HepG2 (cell line): ENCODE data around the gene KDM6B. TPM values are rescaled to one million over a fixed set of nuclear protein-coding genes. Genes with fewer than 3 reads are reported as not detected.

ENCODE experiments used
- CTCF ChIP-seq: sonication (generic); formaldehyde crosslinking; IDR thresholded peaks from 2 replicates; pipeline ENCODE4 v1.5.0; 2020; ENCODE audit warnings: mild to moderate bottlenecking, missing genetic modification reagents, moderate library complexity
- GABPA ChIP-seq, 2 experiments: IDR thresholded peaks; 2 replicates each; pipeline ENCODE4 v1.6.1; 2011 to 2016; ENCODE audit warnings: low read depth in 2 of 2, low read length in 1 of 2, missing biosample characterization in 1 of 2, missing genetic modification characterization in 1 of 2
- HNF4G ChIP-seq, 2 experiments: sonication (generic) in 1 of 2; formaldehyde crosslinking in 1 of 2; IDR thresholded peaks; 2 replicates each; pipeline versions ENCODE4 v1.4.0 to v1.6.1; 2011 to 2020; ENCODE audit warnings: borderline replicate concordance in 2 of 2, low read depth in 2 of 2, mild to moderate bottlenecking in 2 of 2, low read length in 1 of 2, missing genetic modification reagents in 1 of 2, moderate library complexity in 1 of 2
- KDM2A ChIP-seq: sonication (generic); formaldehyde crosslinking; IDR thresholded peaks from 2 replicates; pipeline ENCODE4 v1.4.0; 2020; ENCODE audit warnings: low read depth, missing genetic modification reagents, borderline replicate concordance
- TMF1 ChIP-seq: sonication (generic); formaldehyde crosslinking; IDR thresholded peaks from 2 replicates; pipeline ENCODE4 v1.8.1; 2022; ENCODE audit warnings: low read depth, missing genetic modification reagents
- ZFYVE20 ChIP-seq: sonication (generic); formaldehyde crosslinking; IDR thresholded peaks from 2 replicates; pipeline ENCODE4 v1.8.0; 2023; ENCODE audit warnings: low read depth, mild to moderate bottlenecking, moderate library complexity, missing genetic modification reagents, borderline replicate concordance
- ZNF407 ChIP-seq: sonication (generic); formaldehyde crosslinking; IDR thresholded peaks from one replicate; pipeline ENCODE4 v1.5.1; 2020; ENCODE audit warnings: mild to moderate bottlenecking, missing genetic modification reagents; ENCODE audit errors: not compliant biosample characterization
- ZNF431 ChIP-seq: sonication (generic); formaldehyde crosslinking; IDR thresholded peaks from 2 replicates; pipeline ENCODE4 v1.9.0; 2022; ENCODE audit warnings: missing genetic modification reagents, low read depth, mild to moderate bottlenecking, borderline replicate concordance
- ZNF609 ChIP-seq: sonication (generic); formaldehyde crosslinking; IDR thresholded peaks from 2 replicates; pipeline ENCODE4 v1.4.0; 2020; ENCODE audit warnings: mild to moderate bottlenecking, missing genetic modification reagents, borderline replicate concordance
- ZNF724P ChIP-seq: sonication (generic); formaldehyde crosslinking; IDR thresholded peaks from 2 replicates; pipeline ENCODE4 v1.8.0; 2022; ENCODE audit warnings: missing genetic modification reagents, borderline replicate concordance
- ZSCAN30 ChIP-seq: sonication (generic); formaldehyde crosslinking; IDR thresholded peaks from 2 replicates; pipeline ENCODE4 v1.5.0; 2020; ENCODE audit warnings: mild to moderate bottlenecking, missing genetic modification reagents
- polyA plus RNA-seq, 8 experiments: library from polyadenylated mRNA; depleted of rRNA in 3 of 8; stranded (reverse) in 7 of 8; unstranded in 1 of 8; fragments of >200 nt; fragmentation: Illumina TruSeq in 4 of 8; extraction: Trizol in 4 of 8; gene quantifications; 2 replicates each; pipeline versions ENCODE4 v1.2.1 to v1.2.3, GENCODE V29; 2011 to 2016; ENCODE audit warnings: low read depth in 4 of 8, missing spikeins in 1 of 8, mixed read lengths in 1 of 8; ENCODE audit not compliant: insufficient read depth in 1 of 8
- total RNA-seq, 5 experiments: library from RNA; depleted of rRNA; stranded (reverse); fragments of >200 nt; fragmentation: Illumina TruSeq; extraction: Trizol; gene quantifications; 2 replicates each; pipeline ENCODE4 v1.2.3, GENCODE V29; 2016; ENCODE audit warnings: low read depth in 1 of 5

KDM6B gene
- total and polyA plus RNA-seq, 2 of the 13 experiments (the other 11 are each of a cell fraction or from before 2014, with no cell fraction given) = 1.3 to 2.1 TPM

- TF ChIP-seq ZNF609 (CRISPR knock-in tag) (peak; percentile 49; the same call in 1 of the 2 replicates), ZNF407 (CRISPR knock-in tag) (peak; percentile 55), TMF1 (CRISPR knock-in tag) (no peak), ZNF724P (CRISPR knock-in tag) (no peak), GABPA (IDR thresholded peaks at IDR 0.05; ENCODE audit: low read depth, low read length) (peak; percentile 10; the same call in 1 of the 2 replicates), GABPA (CRISPR knock-in tag; IDR thresholded peaks at IDR 0.05; ENCODE audit: low read depth) (no peak; the same call in 1 of the 2 replicates), ZSCAN30 (CRISPR knock-in tag) (no peak), ZNF431 (no peak), CTCF (CRISPR knock-in tag) (no peak), ZFYVE20 (CRISPR knock-in tag) (no peak), HNF4G (IDR thresholded peaks at IDR 0.05; ENCODE audit: borderline replicate concordance, low read depth, low read length) (peak; percentile 85), HNF4G (CRISPR knock-in tag; IDR thresholded peaks at IDR 0.05; ENCODE audit: borderline replicate concordance, low read depth) (no peak), KDM2A (CRISPR knock-in tag) (peak; percentile 40; the same call in 1 of the 2 replicates)
These were observed 9.7 kb downstream of the KDM6B start (continued) for GRCh38 chr17:7843536-7844291.
